ENCODE data around the gene KIF16B.

GRCh38 chr20:16548068-16548672 lies 25.1 kb downstream of the KIF16B start:
- TF ChIP-seq CTCF (CRISPR knock-in tag; IDR thresholded peaks at IDR 0.05), result no peak
- TF ChIP-seq STAG1 (CRISPR knock-in tag; IDR thresholded peaks at IDR 0.05), result no peak
- no peak for TF ChIP-seq SMARCC2 (IDR thresholded peaks at IDR 0.05)
- no peak for TF ChIP-seq GABPA (IDR thresholded peaks at IDR 0.05; ENCODE audit: low read depth, low read length)
- no peak for TF ChIP-seq GABPA (CRISPR knock-in tag; IDR thresholded peaks at IDR 0.05; ENCODE audit: low read depth)
